Ectodermal cell (in vitro differentiated cells): ENCODE data around the gene LILRB5.
"Not testable (repeated sequence)": the region's sequence is repeated elsewhere in the genome, so short reads cannot be mapped to it uniquely, and the experiment has no call there.

Experiments used
- H3K27ac ChIP-seq: 2 replicates; pipeline ENCODE4 v1.7.0; 2013; ENCODE audit warnings: mild to moderate bottlenecking, low read depth, low read length; ENCODE audit not compliant: insufficient read depth, poor library complexity, severe bottlenecking
- H3K27me3 ChIP-seq: 2 replicates; pipeline ENCODE4 v1.7.0; 2013; ENCODE audit warnings: mild to moderate bottlenecking, low read length; ENCODE audit not compliant: insufficient read depth, control insufficient read depth, poor library complexity, severe bottlenecking
- H3K36me3 ChIP-seq: one replicate; pipeline ENCODE4 v1.7.0; 2013; ENCODE audit warnings: low read length; ENCODE audit not compliant: control insufficient read depth, insufficient read depth
- H3K4me1 ChIP-seq: one replicate; pipeline ENCODE4 v1.7.0; 2013; ENCODE audit warnings: low read length; ENCODE audit not compliant: control insufficient read depth, insufficient read depth
- H3K4me3 ChIP-seq: 2 replicates; pipeline ENCODE4 v1.7.0; 2013; ENCODE audit warnings: low read depth, low read length, control low read depth; ENCODE audit not compliant: insufficient read depth
- H3K9me3 ChIP-seq: 2 replicates; pipeline ENCODE4 v1.7.0; 2013; ENCODE audit warnings: mild to moderate bottlenecking, low read length, moderate library complexity; ENCODE audit not compliant: control insufficient read depth
- WGBS, 2 experiments: methylation state at CpG; one replicate each; pipeline ENCODE4 v1.1.7; 2013; ENCODE audit warnings: missing lambda C conversion rate in 2 of 2; 5-methylcytosine and 5-hydroxymethylcytosine counted together

LILRB5 gene

GRCh38 chr19:54214734-54215133 is 42.3 kb downstream of the LILRB5 start:
- not testable (repeated sequence) for H3K36me3 ChIP-seq, H3K27me3 ChIP-seq, H3K27ac ChIP-seq, H3K4me3 ChIP-seq, H3K4me1 ChIP-seq, H3K9me3 ChIP-seq
- 96 to 99% methylated on average over 12 to 14 of the region's 19 CpGs for WGBS, 2 experiments

- H3K4me3 ChIP-seq, H3K27ac ChIP-seq, H3K27me3 ChIP-seq, H3K36me3 ChIP-seq, H3K4me1 ChIP-seq, H3K9me3 ChIP-seq: not testable (repeated sequence)
- 83 to 86% methylated on average over 1 to 2 of the region's 5 CpGs for WGBS, 2 experiments
Observed at GRCh38 chr19:54214217-54214616, 42.9 kb downstream of the LILRB5 start.

DNA sequence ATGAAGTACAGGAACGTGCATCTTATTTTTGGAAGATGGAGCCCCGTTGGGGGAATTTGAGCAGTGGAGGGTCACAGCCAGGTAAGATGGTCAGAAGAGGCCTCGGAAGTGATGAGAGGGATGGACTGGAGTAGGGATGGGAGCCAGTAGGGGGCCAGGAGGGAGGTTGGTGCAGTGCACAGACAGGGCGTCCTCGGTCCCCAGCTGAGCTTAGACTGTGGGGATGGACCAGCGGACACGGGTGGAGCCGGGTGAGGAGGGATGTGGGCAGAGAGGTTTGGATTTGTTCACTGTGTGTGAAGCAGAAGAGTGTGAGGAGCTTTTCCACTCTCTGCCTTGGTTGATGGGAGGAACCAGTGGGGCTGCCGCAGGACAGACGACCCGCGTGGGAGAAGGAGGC is 45.8 kb downstream of the LILRB5 start:
- H3K4me3 ChIP-seq = no peak overlapping the region
- H3K27ac ChIP-seq = no peak overlapping the region
- 92 to 93% methylated on average over 12 of the region's 12 CpGs for WGBS, 2 experiments
- peaks cover 8% of the 10 kb centered on the region for H3K4me1 ChIP-seq
- H3K9me3 ChIP-seq = no peaks in the 10 kb centered on the region
- H3K36me3 ChIP-seq = peaks cover 12% of the 10 kb centered on the region
- no peaks in the 10 kb centered on the region for H3K27me3 ChIP-seq

GRCh38 chr19:54209811-54210494 is 47.1 kb downstream of the LILRB5 start:
- Histone ChIP-seq H3K4me1 (peaks cover 12% of the 10 kb centered on the region), H3K4me3 (no peak overlapping the region), H3K9me3 (no peaks in the 10 kb centered on the region), H3K27ac (peak overlapping the region; percentile 22), H3K36me3 (peaks cover 24% of the 10 kb centered on the region), H3K27me3 (no peaks in the 10 kb centered on the region)
- WGBS, 2 experiments = 90 to 91% methylated on average over 10 of the region's 10 CpGs

DNA sequence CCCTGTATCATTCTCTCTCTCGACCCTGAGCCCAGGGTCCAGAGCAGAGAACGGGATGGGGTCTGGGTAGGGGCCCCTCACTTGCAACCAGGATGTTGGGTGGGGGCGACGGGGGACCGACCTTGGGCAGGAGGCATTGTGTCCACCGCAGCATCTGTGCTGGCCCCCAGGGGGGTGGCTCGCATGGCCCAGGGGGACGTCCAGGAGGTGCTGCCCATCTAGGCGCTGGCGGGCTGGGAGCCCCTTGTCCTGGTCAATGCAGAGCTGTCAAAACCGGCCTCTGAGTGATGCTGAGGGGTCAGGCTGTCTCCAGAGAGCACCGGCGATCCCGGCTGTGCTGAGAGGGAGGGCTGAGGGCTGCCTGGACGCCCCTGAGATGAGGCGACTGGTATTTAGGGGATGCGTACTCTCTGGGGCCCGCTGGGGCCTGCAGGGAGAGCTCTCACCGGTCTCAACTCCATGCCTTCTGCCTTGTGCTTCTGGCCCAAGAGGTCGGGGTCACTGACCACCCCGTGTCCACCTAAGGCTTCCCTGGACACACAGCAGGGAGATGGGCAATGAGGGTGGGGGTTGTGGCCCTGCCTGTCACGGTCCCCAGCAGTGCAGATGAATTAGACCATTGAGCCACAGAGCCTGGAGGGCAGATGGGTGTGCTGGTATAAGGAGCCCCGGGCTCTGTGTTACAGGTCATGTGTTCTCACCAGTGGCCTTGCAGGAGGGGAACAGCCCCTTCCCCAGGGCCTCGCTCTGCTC is 47.8 kb downstream of the LILRB5 start:
- Histone ChIP-seq H3K27me3 (no peaks in the 10 kb centered on the region), H3K27ac (peak overlapping the region; percentile 22), H3K9me3 (no peaks in the 10 kb centered on the region), H3K36me3 (peaks cover 32% of the 10 kb centered on the region), H3K4me1 (peaks cover 12% of the 10 kb centered on the region), H3K4me3 (no peak overlapping the region)
- 70 to 71% methylated on average over 24 of the region's 24 CpGs for WGBS, 2 experiments

GRCh38 chr19:54208784-54209057 is 48.4 kb downstream of the LILRB5 start:
- peaks cover 36% of the 10 kb centered on the region for H3K36me3 ChIP-seq
- no peaks in the 10 kb centered on the region for H3K27me3 ChIP-seq
- WGBS, 2 experiments = 85 to 87% methylated on average over 8 of the region's 8 CpGs
- H3K4me3 ChIP-seq = no peak overlapping the region
- H3K9me3 ChIP-seq = no peaks in the 10 kb centered on the region
- peak overlapping the region; percentile 38 for H3K27ac ChIP-seq
- H3K4me1 ChIP-seq = peaks cover 15% of the 10 kb centered on the region

DNA sequence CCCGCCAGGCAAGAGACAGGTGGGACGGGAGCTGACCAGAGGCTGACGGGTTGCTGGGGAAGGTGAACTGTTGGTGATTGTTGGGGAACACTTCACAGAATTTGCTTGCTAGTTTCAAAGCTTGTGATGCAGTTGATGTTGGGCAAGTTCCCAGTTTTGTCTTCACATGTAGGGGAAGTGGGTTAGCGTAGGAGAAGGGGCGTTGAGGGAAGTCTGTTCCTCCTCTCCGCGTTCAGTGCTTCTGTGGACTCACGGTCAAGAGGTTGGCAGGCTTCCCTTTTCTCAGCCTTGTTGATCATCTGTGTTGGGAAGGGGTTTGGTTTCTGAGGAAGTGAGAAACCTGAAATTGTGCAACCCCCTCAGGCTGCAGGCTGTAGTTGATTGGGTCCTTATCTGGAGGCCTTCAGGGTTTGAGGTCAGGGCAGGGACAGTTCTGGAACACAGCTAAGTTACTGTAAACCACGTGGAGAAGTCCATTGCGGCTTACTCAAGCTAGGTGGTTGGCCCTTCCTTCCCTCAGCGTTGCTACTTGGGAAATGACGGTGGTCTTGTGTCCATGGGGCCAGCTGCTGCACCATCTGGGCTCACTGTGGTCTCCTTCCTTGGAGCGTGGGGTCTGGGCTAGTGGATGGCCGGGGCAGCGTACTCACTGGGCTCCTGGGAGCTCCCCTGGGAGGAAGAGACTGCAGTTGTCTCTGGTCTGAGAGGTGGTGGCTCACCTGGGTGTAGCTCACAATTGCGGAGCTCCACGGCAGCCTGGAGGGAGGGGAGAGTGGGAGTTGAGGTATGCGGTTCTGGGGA is 48.9 kb downstream of the LILRB5 start:
- H3K36me3 ChIP-seq = peaks cover 41% of the 10 kb centered on the region
- no peak overlapping the region for H3K4me3 ChIP-seq
- H3K4me1 ChIP-seq = peaks cover 20% of the 10 kb centered on the region
- peak overlapping the region; percentile 38 for H3K27ac ChIP-seq
- H3K9me3 ChIP-seq = no peaks in the 10 kb centered on the region
- H3K27me3 ChIP-seq = no peaks in the 10 kb centered on the region
- 88 to 89% methylated on average over 18 of the region's 18 CpGs for WGBS, 2 experiments

DNA sequence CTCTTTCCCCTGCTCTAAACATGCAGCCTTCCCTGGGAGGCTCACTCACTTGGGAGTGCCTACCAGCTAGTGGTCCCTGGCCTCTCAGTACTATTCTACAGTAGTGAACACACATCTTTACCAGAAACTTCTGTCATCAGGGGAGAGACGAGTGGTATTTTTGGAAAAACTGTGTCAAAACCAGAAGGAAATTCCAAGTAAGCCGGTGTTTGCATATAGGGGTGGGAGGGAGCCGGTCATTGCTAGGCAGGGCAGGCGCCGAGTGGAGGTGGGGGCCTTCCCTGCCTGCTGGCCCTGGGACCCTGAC is 49.4 kb downstream of the LILRB5 start:
- WGBS, 2 experiments = 94% methylated on average over 5 of the region's 5 CpGs
- Histone ChIP-seq H3K4me1 (peaks cover 26% of the 10 kb centered on the region), H3K9me3 (no peaks in the 10 kb centered on the region), H3K4me3 (no peak overlapping the region), H3K27ac (no peak overlapping the region), H3K36me3 (peaks cover 47% of the 10 kb centered on the region), H3K27me3 (no peaks in the 10 kb centered on the region)

DNA sequence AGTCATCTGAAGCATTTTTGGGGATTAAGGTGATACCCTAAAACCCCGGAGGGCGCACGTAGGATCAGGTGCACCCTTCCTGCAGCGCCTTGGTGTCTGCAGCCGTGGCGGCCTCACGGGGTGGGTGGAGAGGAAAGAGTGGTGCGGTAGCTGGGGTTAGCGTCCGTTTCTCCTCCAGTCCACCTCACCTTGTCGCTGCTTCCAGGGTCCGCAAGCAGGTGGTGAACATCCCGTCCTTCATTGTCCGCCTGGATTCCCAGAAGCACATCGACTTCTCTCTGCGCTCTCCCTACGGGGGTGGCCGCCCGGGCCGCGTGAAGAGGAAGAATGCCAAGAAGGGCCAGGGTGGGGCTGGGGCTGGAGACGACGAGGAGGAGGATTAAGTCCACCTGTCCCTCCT is 49.9 kb downstream of the LILRB5 start:
- H3K27me3 ChIP-seq, H3K27ac ChIP-seq, H3K9me3 ChIP-seq, H3K4me3 ChIP-seq: not testable (repeated sequence)
- peaks cover 51% of the 10 kb centered on the region for H3K36me3 ChIP-seq
- WGBS, 2 experiments = 95 to 97% methylated on average over 23 of the region's 23 CpGs
- peaks cover 30% of the 10 kb centered on the region for H3K4me1 ChIP-seq

DNA sequence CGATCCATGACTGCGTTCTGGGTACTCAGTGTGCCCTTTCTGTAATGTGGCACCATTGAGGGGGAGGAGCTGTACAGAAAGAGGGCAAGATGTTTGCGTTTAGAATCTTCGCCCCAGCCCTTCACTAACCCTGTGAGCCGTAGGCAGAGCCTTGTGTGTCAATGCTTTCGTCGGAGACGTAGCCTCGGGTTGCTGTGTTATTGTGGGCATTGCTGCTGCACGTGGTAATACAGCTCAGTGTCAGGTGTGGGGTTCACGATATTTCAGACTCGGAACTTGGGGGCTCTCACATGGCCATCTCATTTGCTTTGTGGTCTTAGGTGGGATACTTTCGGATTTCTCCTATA is 50.3 kb downstream of the LILRB5 start:
- no peaks in the 10 kb centered on the region for H3K27me3 ChIP-seq
- H3K36me3 ChIP-seq = peaks cover 55% of the 10 kb centered on the region
- 94% methylated on average over 13 of the region's 13 CpGs for WGBS, 2 experiments
- H3K4me3 ChIP-seq = no peak overlapping the region
- no peaks in the 10 kb centered on the region for H3K9me3 ChIP-seq
- H3K4me1 ChIP-seq = peaks cover 34% of the 10 kb centered on the region
- no peak overlapping the region for H3K27ac ChIP-seq
